T1000 (cell line): Measurements from ENCODE around the gene UNCX.
"Not testable (repeated sequence)": the region's sequence is repeated elsewhere in the genome, so short reads cannot be mapped to it uniquely, and the experiment has no call there.

ENCODE experiments used
- DNase-seq: peaks from one replicate; lab custom pipeline; 2025; ENCODE audit warnings: mixed read lengths; lab: John Stamatoyannopoulos, UW

UNCX gene

GRCh38 chr7:1232623-1233332, at the start of gene UNCX:
Gene UNCX (plus strand): TSS chr7:1232872. CDS start chr7:1233018, 146 bp downstream.
- no peak for DNase-seq

GRCh38 chr7:1187127-1187526, 45.5 kb upstream of the UNCX start:
- no peak for DNase-seq

GRCh38 chr7:1188720-1189294, 43.9 kb upstream of the UNCX start:
- DNase-seq, result no peak

- DNase-seq, result no peak
These were observed 42.5 kb upstream of the UNCX start for GRCh38 chr7:1189986-1190772.

- no peak for DNase-seq
These were observed 40.4 kb upstream of the UNCX start for GRCh38 chr7:1192171-1192676.

GRCh38 chr7:1193593-1194424, 38.9 kb upstream of the UNCX start:
- no peak for DNase-seq

GRCh38 chr7:1196441-1196840, 36.2 kb upstream of the UNCX start:
- not testable (repeated sequence) for DNase-seq

GRCh38 chr7:1196950-1197349, 35.7 kb upstream of the UNCX start:
- DNase-seq, result no peak

GRCh38 chr7:1197997-1198625, 34.6 kb upstream of the UNCX start:
- no peak for DNase-seq

GRCh38 chr7:1200045-1200444, 32.6 kb upstream of the UNCX start:
- DNase-seq, result no peak

- no peak for DNase-seq
These were observed 30.8 kb upstream of the UNCX start for GRCh38 chr7:1201916-1202315.

GRCh38 chr7:1202914-1203313, 29.8 kb upstream of the UNCX start:
- not testable (repeated sequence) for DNase-seq

- no peak for DNase-seq
These were observed 28.1 kb upstream of the UNCX start for GRCh38 chr7:1204460-1205140.

GRCh38 chr7:1205742-1206141, 26.9 kb upstream of the UNCX start:
- DNase-seq, result not testable (repeated sequence)

- DNase-seq, result no peak
These were observed 23.6 kb upstream of the UNCX start for GRCh38 chr7:1209097-1209496.

GRCh38 chr7:1210321-1210978, 22.2 kb upstream of the UNCX start:
- no peak for DNase-seq

- no peak for DNase-seq
These were observed 21.6 kb upstream of the UNCX start for GRCh38 chr7:1210979-1211608.

GRCh38 chr7:1211611-1212010, 21.1 kb upstream of the UNCX start:
- DNase-seq, result no peak

- not testable (repeated sequence) for DNase-seq
These were observed 20.6 kb upstream of the UNCX start for GRCh38 chr7:1212025-1212424.

GRCh38 chr7:1214516-1214915, 18.2 kb upstream of the UNCX start:
- DNase-seq, result no peak
